Measurements from ENCODE around the gene SMAD3. TPM values are rescaled to one million over a fixed set of nuclear protein-coding genes. Genes with fewer than 3 reads are reported as not detected.

Gene SMAD3
- total RNA-seq, 4 donors from 2014 or later = 25.3 to 54.2 (median 40.0) TPM

DNA sequence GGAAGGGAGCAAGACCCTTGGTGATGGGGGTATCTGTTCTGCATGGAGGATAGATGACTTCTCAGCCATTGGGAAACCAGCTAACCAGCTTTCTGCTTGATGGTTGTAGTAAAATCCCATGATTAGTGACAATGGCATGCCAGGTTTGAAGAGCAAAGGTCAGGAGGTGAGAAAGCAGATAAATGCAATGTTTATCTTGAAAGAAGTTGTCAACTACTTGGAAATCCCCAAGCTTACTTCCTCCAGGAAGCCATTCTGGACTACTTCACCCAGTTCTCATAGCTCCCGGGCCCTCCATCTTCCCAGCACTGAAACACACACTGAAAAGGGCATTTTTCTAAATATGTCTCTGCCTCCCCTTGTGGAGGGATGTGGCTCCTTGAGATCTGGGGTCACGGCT, 51.3 kb downstream of the SMAD3 start:
- no peak for TF ChIP-seq CTCF (IDR thresholded peaks at IDR 0.05; ENCODE audit: low read depth)

GRCh38 chr15:67117370-67117769, 52.0 kb downstream of the SMAD3 start:
- TF ChIP-seq CTCF (IDR thresholded peaks at IDR 0.05; ENCODE audit: low read depth) = no peak

GRCh38 chr15:67118808-67119207, 53.4 kb downstream of the SMAD3 start:
- TF ChIP-seq CTCF (IDR thresholded peaks at IDR 0.05; ENCODE audit: low read depth) = no peak

DNA sequence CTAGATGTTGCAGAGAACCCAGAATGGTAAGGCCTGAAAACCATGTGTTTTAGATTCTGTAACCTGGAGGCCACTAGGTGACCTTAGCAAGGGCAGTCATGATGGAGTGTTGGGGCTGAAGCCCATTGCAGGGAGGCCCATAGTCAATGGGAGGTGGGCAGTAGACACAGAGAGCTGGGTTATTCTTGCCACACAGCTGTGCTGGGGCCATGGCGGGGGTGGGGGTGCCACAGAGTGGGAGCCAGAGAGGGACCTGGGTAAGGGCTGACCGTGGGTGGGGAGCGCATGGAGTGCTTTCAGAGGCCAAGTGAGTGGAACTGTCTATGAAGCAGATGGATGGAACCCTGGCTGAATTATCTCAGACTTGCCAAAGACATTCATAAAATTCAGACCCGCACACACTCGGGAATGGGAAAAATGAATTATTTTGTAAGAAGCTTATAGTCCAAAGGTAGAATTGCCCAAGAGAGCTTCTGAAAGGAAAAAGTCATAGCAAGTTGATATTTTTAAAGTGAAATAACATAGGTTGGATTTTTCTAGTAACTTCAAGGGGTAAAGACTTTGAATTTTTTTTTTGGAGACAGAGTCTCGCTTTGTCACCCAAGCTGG, 53.9 kb downstream of the SMAD3 start:
- TF ChIP-seq CTCF (IDR thresholded peaks at IDR 0.05; ENCODE audit: low read depth) = no peak

DNA sequence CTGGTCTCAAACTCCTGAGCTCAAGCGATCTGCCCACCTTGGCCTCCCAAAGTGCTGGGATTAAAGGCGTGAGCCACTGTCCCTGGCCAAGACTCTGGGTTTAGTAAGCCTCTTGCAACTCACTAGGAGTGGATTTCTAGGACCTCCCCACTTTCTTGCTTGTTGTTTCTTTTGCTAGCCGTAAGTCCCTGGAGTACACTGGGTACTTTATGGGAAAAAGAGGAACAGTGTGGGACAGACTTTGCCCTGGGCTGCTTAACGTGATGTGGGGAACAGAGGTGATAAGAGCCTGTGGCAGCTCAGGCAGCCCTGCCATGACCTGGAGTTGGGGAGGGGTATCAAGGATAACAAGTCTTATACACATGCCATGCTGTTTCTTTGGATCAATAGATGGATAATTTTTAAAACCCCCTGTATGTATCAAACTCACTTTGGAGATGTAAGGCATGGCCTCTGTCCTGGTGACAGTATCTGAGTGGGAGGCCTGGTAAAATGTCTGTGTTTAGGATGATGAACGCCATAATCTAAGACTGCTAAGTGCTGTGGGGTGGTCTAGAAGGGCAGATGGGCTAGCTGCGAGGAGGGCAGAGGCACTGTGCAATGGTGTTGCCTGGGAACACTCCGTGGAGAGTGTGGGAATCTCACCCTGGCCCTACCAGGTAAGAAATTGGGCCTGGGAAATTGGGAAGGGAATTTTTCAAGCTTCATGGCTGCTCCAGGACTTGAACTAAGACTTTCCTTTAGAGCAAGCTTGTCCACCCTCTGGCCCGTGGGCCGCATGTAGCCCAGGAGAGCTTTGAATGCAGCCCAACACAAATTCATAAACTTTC, 54.8 kb downstream of the SMAD3 start:
- no peak for TF ChIP-seq CTCF (IDR thresholded peaks at IDR 0.05; ENCODE audit: low read depth)

GRCh38 chr15:67120839-67121643, 55.6 kb downstream of the SMAD3 start:
- TF ChIP-seq CTCF (IDR thresholded peaks at IDR 0.05; ENCODE audit: low read depth) = no peak

All from subcutaneous adipose tissue (tissue), 4 donors.